ENCODE results near the gene ERICH6B.

Gene ERICH6B

DNA sequence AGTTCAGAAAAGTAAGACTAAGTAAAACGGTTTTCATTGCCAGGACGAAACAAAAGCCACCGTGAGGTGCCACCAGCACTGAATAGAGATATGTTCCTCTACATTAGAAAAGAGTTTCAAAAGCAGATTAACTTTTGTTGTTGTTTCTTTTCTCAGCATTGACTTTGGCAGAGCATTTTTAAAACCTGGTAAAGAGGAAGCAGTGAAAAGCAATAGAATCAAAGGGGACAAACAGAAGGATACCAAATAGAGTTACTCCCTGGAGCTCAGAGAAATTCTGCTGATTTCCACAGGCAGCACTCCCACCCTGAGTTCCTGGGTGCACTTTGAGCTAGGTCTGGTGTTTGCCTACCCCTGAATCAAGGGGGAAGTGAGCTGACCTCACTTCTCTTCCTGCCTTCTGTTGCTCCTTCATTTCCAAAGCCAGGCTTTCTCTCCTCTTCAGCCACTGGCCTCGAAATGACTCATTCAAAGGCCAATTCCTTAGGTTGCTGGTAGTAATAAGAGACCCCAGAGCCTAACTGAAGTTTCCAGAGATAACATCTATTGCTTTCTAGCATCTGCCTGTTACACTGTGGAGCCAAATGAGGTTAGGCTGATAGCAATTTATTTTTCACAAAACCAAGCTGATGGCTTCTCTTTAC lies 11.3 kb upstream of the ERICH6B start:
- DNase-seq (ENCODE audit: insufficient read length, low spot score) (no peak), FAIRE-seq (no peak)
- no peak for TF ChIP-seq POLR2A (IDR thresholded peaks at IDR 0.05; ENCODE audit: low read depth, low read length)

DNA sequence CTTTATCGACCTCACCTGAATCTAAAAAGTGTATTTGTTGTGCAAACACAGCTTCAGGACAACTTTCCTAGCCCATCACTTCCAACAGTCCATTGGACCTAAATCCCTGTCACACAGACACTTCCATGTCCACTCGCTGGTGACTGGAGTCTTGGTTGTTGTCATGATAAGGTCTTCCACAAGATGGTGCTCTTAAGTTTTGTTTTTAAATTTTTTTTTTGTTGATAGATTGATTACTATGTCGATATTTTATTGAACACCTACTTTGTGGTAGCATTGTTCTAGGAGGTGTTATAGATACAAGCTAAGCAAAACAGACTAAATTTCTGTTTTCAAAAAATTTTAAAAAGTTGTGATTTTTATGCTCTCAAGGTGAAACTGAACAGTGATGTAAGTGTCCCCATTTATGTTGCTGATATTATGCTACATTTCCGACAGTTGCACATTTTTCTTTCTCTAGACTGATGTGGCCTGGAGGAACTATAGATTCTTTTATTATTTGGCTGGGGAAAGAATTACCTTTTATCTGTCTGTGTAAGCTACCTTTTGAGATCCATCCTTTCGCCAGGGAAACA lies 8.1 kb upstream of the ERICH6B start:
- FAIRE-seq (no peak), DNase-seq (ENCODE audit: insufficient read length, low spot score) (no peak)
- TF ChIP-seq POLR2A (IDR thresholded peaks at IDR 0.05; ENCODE audit: low read depth, low read length): no peak

- no peak for TF ChIP-seq POLR2A (IDR thresholded peaks at IDR 0.05; ENCODE audit: low read depth, low read length)
- no peak for FAIRE-seq
- DNase-seq (ENCODE audit: insufficient read length, low spot score): no peak
Observed at GRCh38 chr13:45621950-45622349, 6.4 kb upstream of the ERICH6B start.

DNA sequence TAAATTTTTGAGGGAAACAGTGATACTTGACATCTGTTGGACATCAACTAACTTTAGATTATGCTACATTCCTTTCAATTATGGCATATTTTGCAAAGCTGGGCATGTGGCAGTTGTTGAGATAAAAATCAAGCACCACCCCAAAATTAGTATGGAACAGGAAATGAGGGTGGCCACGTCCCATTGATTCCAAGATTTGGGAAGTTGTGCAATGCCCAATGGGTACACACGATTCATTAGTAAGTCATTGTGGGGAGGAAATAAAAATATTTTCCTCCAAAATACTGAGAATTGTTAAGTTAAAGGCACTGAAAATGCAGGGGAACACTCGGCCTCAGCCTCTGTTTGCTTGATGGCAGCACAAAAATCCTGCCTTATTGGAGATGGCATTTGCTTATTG lies 7.6 kb downstream of the ERICH6B start:
- no peak for TF ChIP-seq POLR2A (IDR thresholded peaks at IDR 0.05; ENCODE audit: low read depth, low read length)
- DNase-seq (ENCODE audit: insufficient read length, low spot score) (no peak), FAIRE-seq (no peak)

GRCh38 chr13:45604892-45605291 lies 10.6 kb downstream of the ERICH6B start:
- FAIRE-seq: no peak
- TF ChIP-seq POLR2A (IDR thresholded peaks at IDR 0.05; ENCODE audit: low read depth, low read length): no peak

DNA sequence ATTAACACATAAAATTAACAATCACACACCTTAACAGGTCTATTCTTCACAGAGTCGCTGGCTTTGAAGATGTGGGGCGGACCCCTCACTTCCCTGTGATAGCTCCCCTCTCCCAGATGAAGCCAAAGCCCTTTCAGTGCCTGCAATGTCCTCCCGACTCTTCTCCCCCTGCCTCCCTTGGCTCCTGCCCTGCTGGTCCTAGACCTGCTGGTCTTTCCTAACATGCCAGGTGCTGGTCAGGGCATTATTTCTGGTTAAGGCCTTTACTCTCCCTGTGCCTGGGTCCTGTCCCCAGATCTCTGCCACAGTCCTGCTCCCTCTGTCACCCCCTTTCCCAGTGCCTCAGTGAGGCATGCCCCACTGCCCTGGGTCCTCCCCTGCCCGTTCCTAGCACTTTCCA lies 12.2 kb downstream of the ERICH6B start:
- no peak for TF ChIP-seq POLR2A (IDR thresholded peaks at IDR 0.05; ENCODE audit: low read depth, low read length)

More at GRCh38 chr13:45604892-45605291, 10.6 kb downstream of the ERICH6B start:
- no peak for DNase-seq (ENCODE audit: insufficient read length, low spot score)

GRCh38 chr13:45602183-45603170 lies 13.1 kb downstream of the ERICH6B start:
- DNase-seq (ENCODE audit: insufficient read length, low spot score) (no peak), FAIRE-seq (no peak)
- TF ChIP-seq POLR2A (IDR thresholded peaks at IDR 0.05; ENCODE audit: low read depth, low read length): no peak

More for the DNA sequence above, 12.2 kb downstream of the ERICH6B start:
- no peak for DNase-seq (ENCODE audit: insufficient read length, low spot score)
- FAIRE-seq: no peak

DNA sequence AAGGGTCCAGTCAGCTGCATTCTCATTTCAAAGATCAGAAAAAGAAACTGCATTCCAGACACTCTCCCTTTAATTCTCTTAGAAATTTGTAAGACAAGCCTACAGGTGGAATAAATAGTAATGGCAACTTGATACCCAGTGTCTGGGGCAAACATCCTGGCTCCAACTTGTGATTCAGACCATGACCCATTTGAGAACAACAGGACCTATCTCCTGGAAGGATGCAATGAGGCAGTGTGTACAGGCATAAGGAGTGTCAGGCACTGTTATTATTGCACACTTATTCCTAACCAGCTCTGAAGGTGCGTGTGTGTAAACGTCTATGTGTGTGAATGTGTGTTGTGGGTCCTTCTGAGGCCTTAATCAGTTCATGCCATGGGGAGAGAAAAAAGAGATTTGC lies 13.9 kb downstream of the ERICH6B start:
- no peak for DNase-seq (ENCODE audit: insufficient read length, low spot score)
- FAIRE-seq: no peak
- no peak for TF ChIP-seq POLR2A (IDR thresholded peaks at IDR 0.05; ENCODE audit: low read depth, low read length)

- no peak for FAIRE-seq
- TF ChIP-seq POLR2A (IDR thresholded peaks at IDR 0.05; ENCODE audit: low read depth, low read length): no peak
- no peak for DNase-seq (ENCODE audit: insufficient read length, low spot score)
Observed at GRCh38 chr13:45598597-45598996, 16.9 kb downstream of the ERICH6B start.

- no peak for DNase-seq (ENCODE audit: insufficient read length, low spot score)
- no peak for FAIRE-seq
- TF ChIP-seq POLR2A (IDR thresholded peaks at IDR 0.05; ENCODE audit: low read depth, low read length): no peak
Observed at GRCh38 chr13:45596800-45597475, 18.6 kb downstream of the ERICH6B start.

GRCh38 chr13:45595965-45596364 lies 19.6 kb downstream of the ERICH6B start:
- TF ChIP-seq POLR2A (IDR thresholded peaks at IDR 0.05; ENCODE audit: low read depth, low read length): no peak
- no peak for DNase-seq (ENCODE audit: insufficient read length, low spot score)
- no peak for FAIRE-seq

DNA sequence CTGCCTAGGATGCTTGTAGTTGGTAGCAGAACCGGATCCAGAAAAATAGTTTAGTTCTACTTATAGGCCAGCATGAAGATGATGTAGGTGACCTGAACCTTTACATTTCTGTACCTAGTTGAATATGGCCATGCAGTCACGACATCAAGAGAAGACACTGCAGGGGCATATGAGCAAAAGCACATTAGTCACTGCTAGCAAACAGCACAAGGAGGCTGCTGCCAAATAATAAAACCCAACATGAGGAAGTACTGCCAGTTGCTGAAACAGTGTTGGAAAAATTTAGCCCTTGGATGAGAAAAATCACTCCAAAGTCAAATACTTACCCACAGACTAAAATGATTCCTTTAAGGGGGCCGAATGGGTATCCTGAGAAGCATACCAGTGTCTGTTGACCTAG lies 20.8 kb downstream of the ERICH6B start:
- DNase-seq (ENCODE audit: insufficient read length, low spot score): no peak

DNA sequence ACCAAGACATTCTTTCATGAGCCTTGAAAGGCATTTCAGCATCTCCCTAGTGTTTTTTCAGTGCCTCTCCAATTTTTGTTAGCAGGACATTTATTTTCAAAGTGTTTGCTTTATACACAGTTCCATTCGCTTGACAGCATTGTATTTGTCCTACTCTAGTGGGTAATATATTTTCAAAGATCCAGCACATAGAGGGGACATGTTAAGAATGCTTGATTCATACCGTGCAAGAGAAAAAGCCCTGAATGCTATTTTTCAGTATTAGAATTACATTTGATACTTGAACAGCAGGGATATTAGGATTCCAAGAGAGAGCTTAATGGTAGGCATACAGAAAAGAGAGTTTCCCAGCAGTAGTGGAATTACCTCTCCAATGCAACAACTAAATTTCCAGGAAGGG lies 21.3 kb downstream of the ERICH6B start:
- no peak for TF ChIP-seq POLR2A (IDR thresholded peaks at IDR 0.05; ENCODE audit: low read depth, low read length)
- DNase-seq (ENCODE audit: insufficient read length, low spot score): no peak
- no peak for FAIRE-seq

More for the DNA sequence above, 20.8 kb downstream of the ERICH6B start:
- no peak for TF ChIP-seq POLR2A (IDR thresholded peaks at IDR 0.05; ENCODE audit: low read depth, low read length)
- no peak for FAIRE-seq

DNA sequence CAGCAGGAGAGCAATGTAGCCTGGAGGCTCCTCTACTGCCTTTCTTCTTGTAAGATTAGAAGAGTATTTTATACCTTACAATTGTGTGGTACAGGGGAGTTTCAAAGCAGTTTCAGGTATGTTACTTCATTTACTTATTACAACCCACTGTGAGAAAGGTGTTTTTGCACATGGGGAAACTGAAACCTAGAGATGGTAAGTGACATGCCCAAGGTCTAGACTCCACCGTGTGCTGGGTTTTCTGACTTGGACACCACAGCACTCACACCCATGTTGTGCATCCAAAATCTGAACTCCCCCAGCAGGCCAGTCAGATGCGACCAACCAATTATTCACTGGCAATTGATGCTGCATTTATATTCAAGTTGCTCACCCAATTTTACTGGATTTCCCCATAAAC lies 22.8 kb downstream of the ERICH6B start:
- DNase-seq (ENCODE audit: insufficient read length, low spot score): no peak
- TF ChIP-seq POLR2A (IDR thresholded peaks at IDR 0.05; ENCODE audit: low read depth, low read length): no peak
- FAIRE-seq: no peak

All from H54 (cell line).